H1 (cell line): ENCODE results near the gene SON. TPM values are rescaled to one million over a fixed set of nuclear protein-coding genes. Genes with fewer than 3 reads are reported as not detected.

Experiments
- MAFK ChIP-seq: IDR thresholded peaks from 2 replicates; pipeline ENCODE4 v1.6.1; 2012; ENCODE audit warnings: low read depth, mild to moderate bottlenecking, improper control_type of control experiment, low read length
- SRF ChIP-seq: IDR thresholded peaks from 2 replicates; pipeline ENCODE4 v1.6.1; 2011; ENCODE audit warnings: mild to moderate bottlenecking, low read depth, low read length, moderate library complexity
- YY1 ChIP-seq: IDR thresholded peaks from 2 replicates; pipeline ENCODE4 v1.6.1; 2011; ENCODE audit warnings: low read depth, mild to moderate bottlenecking, low read length
- polyA plus RNA-seq, 7 experiments: library from polyadenylated mRNA; depleted of rRNA in 3 of 7; stranded (reverse) in 5 of 7; unstranded in 2 of 7; fragments of >200 nt in 5 of 7; fragments of 200-250 nt in 2 of 7; gene quantifications; 1 replicate in 5 of 7; 2 replicates in 1 of 7; 4 replicates in 1 of 7; pipeline versions ENCODE4 v1.2.1 to v1.2.3, GENCODE V29; 2011 to 2013; ENCODE audit warnings: missing spikeins in 2 of 7, mixed read lengths in 2 of 7
- total RNA-seq: library from RNA; stranded (reverse); fragmentation: NEBNext Ultra II Directional; extraction: Animal tissue kit (Norgen Biotek cat#: 25700); gene quantifications from 2 replicates; pipeline ENCODE4 v1.2.1, GENCODE V29; 2021
- TF ChIP-seq, protein P1 (sequence below): IDR thresholded peaks from 2 replicates; pipeline ENCODE4 v1.6.1; 2011; ENCODE audit warnings: low read length, improper control_type of control experiment

The SON gene
- total and polyA plus RNA-seq, 2 of the 8 experiments (the other 6 are each of a cell fraction or from before 2014, with no cell fraction given), result 122 to 274 TPM

DNA sequence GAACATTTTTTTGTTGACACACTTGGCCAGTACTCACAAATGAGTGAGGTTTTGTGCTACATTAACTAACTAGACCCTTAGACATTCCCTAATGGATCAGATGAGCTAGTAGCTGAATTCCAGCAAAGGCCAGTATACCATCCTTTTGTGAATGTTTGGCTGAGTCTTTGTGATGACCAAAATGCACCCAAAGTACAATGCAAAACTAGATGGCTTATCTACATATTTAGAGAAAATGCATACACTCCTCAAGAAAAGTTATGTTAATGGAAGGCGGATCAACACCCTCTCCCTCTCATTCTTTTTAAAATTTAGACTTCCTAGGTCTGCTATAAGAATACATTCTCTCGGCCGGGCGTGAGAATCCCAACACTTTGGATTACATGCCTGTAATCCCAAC, 31.2 kb upstream of the SON start (continued):
- no peak for TF ChIP-seq MAFK
- TF ChIP-seq YY1, result no peak
- TF ChIP-seq, protein P1, sequence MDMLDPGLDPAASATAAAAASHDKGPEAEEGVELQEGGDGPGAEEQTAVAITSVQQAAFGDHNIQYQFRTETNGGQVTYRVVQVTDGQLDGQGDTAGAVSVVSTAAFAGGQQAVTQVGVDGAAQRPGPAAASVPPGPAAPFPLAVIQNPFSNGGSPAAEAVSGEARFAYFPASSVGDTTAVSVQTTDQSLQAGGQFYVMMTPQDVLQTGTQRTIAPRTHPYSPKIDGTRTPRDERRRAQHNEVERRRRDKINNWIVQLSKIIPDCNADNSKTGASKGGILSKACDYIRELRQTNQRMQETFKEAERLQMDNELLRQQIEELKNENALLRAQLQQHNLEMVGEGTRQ, result no peak
- no peak for TF ChIP-seq SRF
